DND-41 (cell line): ENCODE measurements around the gene WDR7.

Source experiments
- CTCF ChIP-seq: IDR thresholded peaks from 2 replicates; pipeline ENCODE4 v1.5.1; 2012; ENCODE audit warnings: borderline replicate concordance, low read length, moderate library complexity, mild to moderate bottlenecking; ENCODE audit not compliant: poor library complexity, severe bottlenecking; ENCODE audit errors: extremely low read depth
- EZH2 ChIP-seq: IDR thresholded peaks from 3 replicates; pipeline ENCODE4 v1.6.1; 2012; ENCODE audit warnings: borderline replicate concordance, low read depth, mild to moderate bottlenecking, moderate library complexity, low read length, inconsistent platforms; ENCODE audit not compliant: severe bottlenecking

- TF ChIP-seq CTCF (no peak), EZH2 (no peak)
These were observed 65.6 kb downstream of the WDR7 start for GRCh38 chr18:56716692-56717146.
